ENCODE data around the gene EPDR1. TPM values are rescaled to one million over a fixed set of nuclear protein-coding genes. Genes with fewer than 3 reads are reported as not detected.

Gene EPDR1
- total and polyA plus RNA-seq, 2 experiments from 2014 or later = 4.4 to 13.8 TPM

GRCh38 chr7:37988721-37989650 lies 68.5 kb downstream of the EPDR1 start:
- ATAC-seq (no peak), DNase-seq (ENCODE audit: low spot score) (no peak)
- no peaks in the 10 kb centered on the region for H3K79me2 ChIP-seq (replicated peaks; ENCODE audit: insufficient read depth)
- Mint-ChIP-seq H3K4me1 (peaks cover 12% of the 10 kb centered on the region), H3K27me3 (ENCODE audit: insufficient read depth, low read depth, poor library complexity) (no peaks in the 10 kb centered on the region), H3K27ac (no peak overlapping the region), H3K4me3 (no peak overlapping the region), H3K9me3 (peaks cover 3% of the 10 kb centered on the region; the same call in 1 of the 3 replicates), H3K36me3 (ENCODE audit: low read depth) (no peaks in the 10 kb centered on the region)
- H3K36me3 ChIP-seq (ENCODE audit: insufficient read depth) = 0 out of 2 replicates have a peak, but pooled peaks cover under 1% of the 10 kb centered on the region
- H3F3A ChIP-seq (replicated peaks; ENCODE audit: low read depth) = no peaks in the 10 kb centered on the region
- no peaks in the 10 kb centered on the region for H3K27me3 ChIP-seq (ENCODE audit: insufficient read depth)
- peaks cover 8% of the 10 kb centered on the region; the same call in 1 of the 2 replicates for H3K4me1 ChIP-seq (ENCODE audit: insufficient read depth)
- H3K27ac ChIP-seq (ENCODE audit: low read depth) = no peak overlapping the region
- no peak overlapping the region for H3K4me3 ChIP-seq
- no peak for TF ChIP-seq ZNF114 (CRISPR knock-in tag; IDR thresholded peaks at IDR 0.05)
- TF ChIP-seq CREB1 (CRISPR knock-in tag; IDR thresholded peaks at IDR 0.05; ENCODE audit: low read depth) = no peak
- no peak for TF ChIP-seq NANOG (IDR thresholded peaks at IDR 0.05; ENCODE audit: borderline replicate concordance)
- TF ChIP-seq EZH2 (IDR thresholded peaks at IDR 0.05; ENCODE audit: low read depth, unreplicated experiment) = no peak
- TF ChIP-seq POLR2AphosphoS5 (IDR thresholded peaks at IDR 0.05; ENCODE audit: low read depth) = no peak
- no peak for TF ChIP-seq REST (IDR thresholded peaks at IDR 0.05; ENCODE audit: unreplicated experiment)
- TF ChIP-seq, protein P1, sequence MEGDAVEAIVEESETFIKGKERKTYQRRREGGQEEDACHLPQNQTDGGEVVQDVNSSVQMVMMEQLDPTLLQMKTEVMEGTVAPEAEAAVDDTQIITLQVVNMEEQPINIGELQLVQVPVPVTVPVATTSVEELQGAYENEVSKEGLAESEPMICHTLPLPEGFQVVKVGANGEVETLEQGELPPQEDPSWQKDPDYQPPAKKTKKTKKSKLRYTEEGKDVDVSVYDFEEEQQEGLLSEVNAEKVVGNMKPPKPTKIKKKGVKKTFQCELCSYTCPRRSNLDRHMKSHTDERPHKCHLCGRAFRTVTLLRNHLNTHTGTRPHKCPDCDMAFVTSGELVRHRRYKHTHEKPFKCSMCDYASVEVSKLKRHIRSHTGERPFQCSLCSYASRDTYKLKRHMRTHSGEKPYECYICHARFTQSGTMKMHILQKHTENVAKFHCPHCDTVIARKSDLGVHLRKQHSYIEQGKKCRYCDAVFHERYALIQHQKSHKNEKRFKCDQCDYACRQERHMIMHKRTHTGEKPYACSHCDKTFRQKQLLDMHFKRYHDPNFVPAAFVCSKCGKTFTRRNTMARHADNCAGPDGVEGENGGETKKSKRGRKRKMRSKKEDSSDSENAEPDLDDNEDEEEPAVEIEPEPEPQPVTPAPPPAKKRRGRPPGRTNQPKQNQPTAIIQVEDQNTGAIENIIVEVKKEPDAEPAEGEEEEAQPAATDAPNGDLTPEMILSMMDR (conservative IDR thresholded peaks at IDR 0.05; ENCODE audit: low read depth in 2 of 2) = no peak
- no peaks in the 10 kb centered on the region for H4K20me1 ChIP-seq (replicated peaks; ENCODE audit: insufficient read depth)
- no peak overlapping the region for H2AFZ ChIP-seq
- H3K4me2 ChIP-seq = no peak overlapping the region
- H3K9me2 ChIP-seq (ENCODE audit: insufficient read depth) = peaks cover 6% of the 10 kb centered on the region

GRCh38 chr7:37990337-37990736 lies 69.9 kb downstream of the EPDR1 start:
- no peak overlapping the region for H3K4me2 ChIP-seq
- Mint-ChIP-seq H3K27me3 (ENCODE audit: insufficient read depth, low read depth, poor library complexity) (no peaks in the 10 kb centered on the region), H3K27ac (no peak overlapping the region), H3K36me3 (ENCODE audit: low read depth) (no peaks in the 10 kb centered on the region), H3K4me1 (peaks cover 12% of the 10 kb centered on the region), H3K9me3 (peaks cover 6% of the 10 kb centered on the region; the same call in 2 of the 3 replicates), H3K4me3 (no peak overlapping the region)
- H3K27me3 ChIP-seq (ENCODE audit: insufficient read depth) = no peaks in the 10 kb centered on the region
- no peaks in the 10 kb centered on the region for H3K79me2 ChIP-seq (replicated peaks; ENCODE audit: insufficient read depth)
- no peaks in the 10 kb centered on the region for H3F3A ChIP-seq (replicated peaks; ENCODE audit: low read depth)
- no peak overlapping the region; the same call in 1 of the 2 replicates for H2AFZ ChIP-seq
- DNase-seq (ENCODE audit: low spot score) (no peak), ATAC-seq (no peak)
- H3K4me3 ChIP-seq = no peak overlapping the region
- H4K20me1 ChIP-seq (replicated peaks; ENCODE audit: insufficient read depth) = no peaks in the 10 kb centered on the region
- H3K27ac ChIP-seq (ENCODE audit: low read depth) = no peak overlapping the region
- H3K36me3 ChIP-seq (ENCODE audit: insufficient read depth) = 0 out of 2 replicates have a peak, but pooled peaks cover 4% of the 10 kb centered on the region
- H3K4me1 ChIP-seq (ENCODE audit: insufficient read depth) = peaks cover 8% of the 10 kb centered on the region; the same call in 1 of the 2 replicates
- peaks cover 6% of the 10 kb centered on the region for H3K9me2 ChIP-seq (ENCODE audit: insufficient read depth)
- TF ChIP-seq ZNF114 (CRISPR knock-in tag; IDR thresholded peaks at IDR 0.05) (no peak), ZNF462 (CRISPR knock-in tag; IDR thresholded peaks at IDR 0.05) (no peak)
